Smooth muscle cell of the brain vasculature (primary cell): ENCODE results near the gene MOV10.

ENCODE experiments used
- DNase-seq: peaks from one replicate; pipeline ENCODE4 v3.0.0-alpha.2; 2012; ENCODE audit warnings: low read depth, low spot score

MOV10 gene

DNA sequence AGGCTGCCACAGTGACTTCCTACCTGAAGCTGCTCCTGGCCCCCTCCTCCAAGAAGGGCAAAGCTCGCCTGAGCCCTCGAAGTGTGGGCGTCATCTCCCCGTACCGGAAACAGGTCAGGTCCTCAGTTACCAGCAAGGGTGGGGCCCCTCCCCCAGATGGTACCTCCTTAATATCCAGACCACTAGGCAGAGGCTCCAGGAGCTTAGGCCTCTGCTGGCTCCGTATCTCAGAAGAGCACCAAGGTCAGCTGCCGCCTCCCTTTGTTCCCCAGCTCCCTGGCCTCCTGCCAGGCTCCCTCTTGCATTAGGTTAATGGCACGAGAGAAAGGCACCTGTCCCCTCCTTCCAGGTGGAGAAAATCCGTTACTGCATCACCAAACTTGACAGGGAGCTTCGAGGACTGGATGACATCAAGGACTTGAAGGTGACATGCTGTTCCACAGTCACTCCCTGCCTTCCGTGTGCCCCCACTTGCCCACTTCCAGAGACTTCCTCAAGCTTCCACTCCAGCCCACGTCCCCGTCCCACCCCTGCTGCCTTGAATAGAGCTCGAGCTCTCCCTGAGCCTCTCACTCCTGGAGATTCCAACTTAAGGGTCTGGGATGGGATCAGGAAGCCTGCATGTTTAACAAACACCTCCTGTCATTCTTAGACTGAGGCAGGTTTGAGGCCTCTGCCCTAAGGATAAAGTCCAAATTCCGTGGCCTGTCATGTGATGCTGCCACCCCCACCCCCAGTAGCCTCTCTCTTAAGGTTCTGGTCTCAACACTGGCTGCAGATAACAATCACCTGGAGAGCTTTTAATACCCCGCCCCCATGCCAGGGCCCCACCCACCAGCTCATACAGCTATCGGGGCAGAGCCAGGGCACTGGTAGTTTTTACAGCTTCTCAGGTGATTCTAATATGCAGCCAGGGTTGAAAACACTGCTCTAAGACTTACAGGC is 24.2 kb downstream of the MOV10 start:
- no peak for DNase-seq

DNA sequence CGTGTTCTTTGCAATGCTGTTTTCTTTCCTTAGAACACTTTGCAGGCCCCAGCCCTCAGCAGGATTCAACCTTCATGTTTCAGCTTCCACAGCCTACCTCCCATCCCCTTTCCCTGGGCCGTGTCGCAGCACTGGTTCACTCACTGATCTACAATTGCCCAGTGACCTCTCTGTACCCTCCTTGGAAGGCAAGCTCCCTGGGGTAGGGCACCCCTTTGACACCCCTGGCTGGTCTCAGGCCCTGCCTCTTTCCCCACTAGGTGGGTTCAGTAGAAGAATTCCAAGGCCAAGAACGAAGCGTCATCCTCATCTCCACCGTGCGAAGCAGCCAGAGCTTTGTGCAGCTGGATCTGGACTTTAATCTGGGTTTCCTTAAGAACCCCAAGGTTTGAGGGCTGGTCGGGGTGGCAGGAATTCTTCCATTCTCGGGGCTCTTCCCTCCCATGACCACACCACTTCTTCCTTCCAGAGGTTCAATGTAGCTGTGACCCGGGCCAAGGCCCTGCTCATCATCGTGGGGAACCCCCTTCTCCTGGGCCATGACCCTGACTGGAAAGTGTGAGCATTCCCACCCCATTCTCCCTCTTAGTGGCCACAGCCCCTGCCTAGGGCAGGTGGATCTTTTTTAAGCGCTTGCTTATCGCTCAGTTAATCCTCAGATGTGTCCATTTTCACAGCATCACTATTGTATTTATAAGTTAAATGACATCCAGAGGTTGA is 25.1 kb downstream of the MOV10 start:
- no peak for DNase-seq

- peak; percentile 98 for DNase-seq
These were observed 26.1 kb downstream of the MOV10 start for GRCh38 chr1:112700290-112701226.

DNA sequence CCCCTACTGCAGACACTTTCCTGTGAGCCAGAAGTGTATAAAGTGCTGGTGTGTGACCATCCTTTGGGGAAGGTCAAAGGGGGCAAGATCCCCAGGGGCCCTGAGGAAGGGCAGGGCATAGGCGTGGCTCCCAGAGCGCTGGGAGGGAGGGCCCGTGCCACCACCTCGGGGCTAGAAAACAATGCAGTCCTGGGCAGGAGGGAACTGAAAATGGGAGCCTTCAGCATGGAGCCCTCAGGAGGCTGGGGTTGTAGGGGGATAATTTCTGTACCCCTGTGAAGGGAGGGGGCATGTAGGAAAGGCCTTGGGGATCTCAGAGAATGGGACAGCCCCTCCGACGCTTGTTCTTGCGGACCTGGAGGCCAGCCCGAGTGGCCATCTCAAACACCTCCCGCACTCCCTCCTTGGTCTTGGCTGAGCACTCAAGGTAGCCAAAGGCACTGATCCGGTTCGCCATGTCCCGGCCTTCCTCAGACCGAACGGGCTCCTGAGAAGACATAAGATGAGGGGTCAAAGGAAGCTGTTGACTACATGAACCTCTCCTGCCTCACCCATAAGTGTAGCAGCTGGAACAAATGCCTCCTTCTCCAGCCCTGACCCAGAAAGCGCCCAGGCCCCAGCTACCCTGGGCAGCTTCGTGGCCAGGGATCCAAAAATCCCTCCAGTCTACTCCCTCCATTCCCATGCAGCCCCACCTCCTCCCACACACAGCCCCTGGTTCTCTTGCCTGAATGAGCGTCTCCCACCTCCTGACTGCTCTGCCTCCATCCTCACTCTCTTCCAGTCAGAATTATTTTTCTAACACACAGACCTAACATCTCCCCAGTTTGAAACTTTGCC is 27.0 kb downstream of the MOV10 start:
- DNase-seq = no peak

GRCh38 chr1:112702067-112702395 is 27.6 kb downstream of the MOV10 start:
- DNase-seq = no peak

GRCh38 chr1:112702420-112703261 is 28.2 kb downstream of the MOV10 start:
- DNase-seq = no peak

GRCh38 chr1:112703706-112704105 is 29.2 kb downstream of the MOV10 start:
- DNase-seq = no peak

DNA sequence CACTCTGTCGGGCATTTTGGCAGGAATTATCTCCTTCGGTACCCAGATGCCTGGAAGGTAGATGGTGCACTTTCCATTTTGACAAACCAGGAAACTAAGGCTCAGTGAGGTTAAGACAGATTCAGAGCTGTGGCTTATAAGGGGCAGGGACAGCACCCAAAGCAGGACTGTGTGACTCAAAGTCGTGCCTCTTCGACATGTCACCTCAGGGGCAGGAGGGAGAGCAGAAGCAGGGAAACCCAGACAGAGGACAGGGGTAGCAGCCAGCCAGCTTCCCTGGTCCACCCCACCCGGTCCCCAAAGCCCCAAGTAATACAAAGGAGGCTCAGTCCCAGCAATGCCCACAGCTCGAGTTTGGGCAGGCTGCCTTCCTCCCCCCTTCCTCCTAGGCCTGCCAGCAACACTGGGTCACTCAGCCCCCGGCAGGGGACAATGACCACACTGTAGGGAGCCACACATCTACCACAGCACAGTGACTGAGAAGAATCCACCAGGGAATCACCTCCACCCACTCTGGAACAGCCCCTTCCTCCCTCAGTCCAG is 30.0 kb downstream of the MOV10 start:
- DNase-seq = no peak

DNA sequence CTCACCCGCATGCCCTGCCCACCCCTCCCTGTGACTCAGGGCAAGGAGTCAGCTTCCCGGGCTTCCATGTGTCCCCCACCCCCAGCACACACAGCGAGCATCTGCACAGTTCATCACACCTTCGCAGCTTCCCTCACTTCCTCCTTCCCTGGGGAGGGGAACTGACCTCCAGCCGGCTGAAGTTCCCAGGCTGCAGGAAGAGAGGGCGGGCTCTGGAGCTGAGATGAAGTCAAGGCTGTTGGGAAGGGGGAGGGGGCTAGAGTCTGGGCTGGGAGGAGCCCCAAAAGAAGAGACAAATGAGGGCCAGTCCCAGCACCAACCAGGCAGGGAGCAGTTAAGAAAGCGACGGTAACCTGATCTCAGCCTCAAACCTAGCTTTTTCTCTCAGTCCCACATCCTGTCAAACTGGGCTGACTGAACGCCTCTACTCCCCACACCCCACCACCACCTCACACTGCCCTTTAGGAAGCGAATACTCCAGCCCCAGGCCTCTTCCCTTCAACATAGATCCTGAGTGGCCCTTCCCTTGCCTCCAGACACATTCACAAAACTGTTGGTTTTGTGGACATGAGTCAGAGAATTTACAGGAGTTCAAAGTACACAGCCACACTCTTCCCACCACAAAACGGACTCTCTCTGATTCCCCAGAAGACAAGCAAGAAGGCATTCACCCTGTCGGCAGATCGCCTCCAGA is 30.6 kb downstream of the MOV10 start:
- DNase-seq = peak; percentile 90

DNA sequence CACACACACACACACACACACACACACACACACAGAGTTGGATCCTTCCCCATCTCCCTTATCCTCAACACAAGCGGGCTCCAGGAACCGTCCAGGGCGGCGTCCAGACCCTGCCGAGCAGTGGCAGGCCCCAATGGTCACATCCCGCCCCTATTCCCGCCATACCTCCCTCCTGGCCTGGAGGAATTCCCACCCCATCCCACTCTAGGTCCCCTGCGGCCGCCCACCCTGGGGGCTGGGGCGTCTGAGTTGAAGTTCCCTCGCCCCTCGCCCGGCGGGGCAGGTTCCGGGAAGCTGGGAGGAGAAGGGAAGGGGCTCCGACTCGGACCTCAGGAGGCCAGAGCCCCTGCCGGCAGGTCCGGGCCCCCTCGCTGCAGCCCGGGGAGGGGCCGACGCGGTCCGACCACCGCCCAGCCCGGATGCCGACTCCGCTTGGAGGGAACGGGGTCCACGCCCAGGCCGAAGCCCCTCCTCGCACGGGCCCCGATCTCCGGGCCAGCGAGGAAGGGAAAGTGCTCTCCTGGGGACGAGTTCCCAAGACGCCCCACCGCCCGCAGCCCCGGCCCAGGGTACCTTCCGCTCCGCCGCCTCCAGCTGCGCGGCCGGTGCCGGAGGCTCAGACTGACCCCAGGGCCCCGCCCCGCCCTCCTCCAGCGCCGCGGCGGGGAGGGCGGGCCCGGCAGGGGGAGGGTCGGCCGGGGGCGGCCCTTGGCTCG is 32.2 kb downstream of the MOV10 start, which contains the start of gene RHOC:
RHOC (minus strand) TSS at position 623 of the 716 bp plus-strand sequence. CDS start 3,328 bp downstream, outside the sequence.
- no peak for DNase-seq

- DNase-seq = peak; percentile 61
These were observed 33.0 kb downstream of the MOV10 start for GRCh38 chr1:112707221-112708001.

- no peak for DNase-seq
These were observed 33.6 kb downstream of the MOV10 start for GRCh38 chr1:112708002-112708448.

DNA sequence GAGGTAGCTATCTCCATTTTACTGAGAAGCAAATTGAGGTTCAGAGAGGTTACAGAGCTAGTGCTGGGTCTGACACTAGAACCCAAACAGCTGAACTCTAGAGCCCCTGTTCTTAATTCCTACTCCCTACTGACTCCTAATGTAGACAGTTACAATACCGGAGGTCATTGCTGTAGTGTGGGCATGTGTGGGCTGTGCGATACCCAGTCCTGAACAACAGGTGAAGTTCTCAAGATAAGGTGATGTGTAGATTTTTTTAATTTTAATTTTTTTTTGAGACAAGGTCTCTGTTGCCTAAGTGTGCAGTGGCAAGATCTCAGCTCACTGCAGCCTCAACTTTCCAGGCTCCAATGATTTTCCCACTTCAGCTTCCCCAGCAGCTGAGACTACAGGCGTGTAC is 34.0 kb downstream of the MOV10 start:
- DNase-seq = no peak

DNA sequence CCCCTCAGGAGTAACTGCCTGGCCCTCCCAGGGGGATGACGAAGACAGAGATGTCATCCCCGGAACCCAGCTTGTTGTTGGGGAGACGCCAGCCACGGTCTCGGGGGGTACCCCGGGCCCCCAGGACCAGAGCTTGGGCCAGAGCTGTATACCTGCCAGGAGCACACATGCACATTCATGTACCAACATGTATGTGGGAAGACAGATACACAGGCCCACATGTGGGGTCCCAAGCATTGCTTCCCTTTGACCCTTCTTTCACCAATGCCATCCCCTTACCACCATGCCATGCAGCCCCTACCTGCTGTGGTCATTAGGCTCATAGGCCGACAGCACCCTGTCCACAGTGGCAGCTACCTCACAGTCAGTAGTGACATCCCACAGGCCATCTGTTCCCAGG is 35.7 kb downstream of the MOV10 start:
- DNase-seq = no peak

DNA sequence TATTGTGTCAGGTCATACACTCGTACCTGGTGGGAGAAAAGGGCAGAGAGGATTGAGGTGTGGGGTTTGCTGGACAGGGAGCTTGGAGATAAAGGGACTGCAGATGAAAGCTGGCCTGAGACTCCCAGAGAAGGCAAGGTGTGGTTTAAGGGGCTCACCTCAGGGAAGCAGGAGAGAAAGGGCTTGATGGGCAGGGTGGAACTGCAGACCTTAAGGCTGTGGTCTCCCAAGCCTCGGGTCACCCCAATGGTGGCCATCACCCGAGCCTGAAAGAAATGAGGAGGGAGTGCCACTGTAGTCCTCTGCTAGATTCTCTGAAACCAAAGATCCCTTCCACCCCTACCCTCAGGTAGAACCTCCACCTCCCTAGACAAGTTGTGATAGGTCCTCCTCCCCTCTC is 36.1 kb downstream of the MOV10 start:
- DNase-seq = no peak

DNA sequence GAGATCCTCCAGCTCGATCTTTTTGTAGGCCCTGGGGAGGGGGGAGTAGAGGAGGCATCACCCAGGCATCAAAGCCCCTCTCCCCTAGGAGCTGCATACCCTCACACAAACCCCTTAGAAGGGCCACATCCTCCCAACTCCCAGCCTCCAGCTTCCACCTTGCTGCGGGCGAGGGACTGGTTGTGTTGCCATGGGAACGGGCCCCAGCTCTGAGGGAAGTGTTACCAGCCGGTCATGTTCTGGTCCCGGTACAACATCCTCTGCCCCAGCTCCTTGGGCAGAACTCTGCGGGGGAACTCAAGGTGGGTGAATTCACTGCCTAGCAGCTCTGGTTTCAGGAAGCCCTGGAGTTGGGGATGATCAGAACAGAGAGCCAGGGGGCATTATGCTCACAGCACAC is 36.6 kb downstream of the MOV10 start:
- no peak for DNase-seq

- DNase-seq = no peak
These were observed 37.2 kb downstream of the MOV10 start for GRCh38 chr1:112711670-112712069.
